Upper lobe of right lung (tissue), 1 donor: ENCODE results near the gene MPLKIP. TPM values are rescaled to one million over a fixed set of nuclear protein-coding genes. Genes with fewer than 3 reads are reported as not detected.
"Not testable (repeated sequence)": the region's sequence is repeated elsewhere in the genome, so short reads cannot be mapped to it uniquely, and the experiment has no call there.

Experiments used
- ATAC-seq: fragments of 200-7000 bp; cut with Tn5 transposase; one replicate; pipeline ENCODE4 v1.9.1; 2020; ENCODE audit warnings: mild to moderate bottlenecking, moderate library complexity
- DNase-seq: peaks from one replicate; pipeline ENCODE4 v3.0.0-alpha.2; 2020
- H3K27ac ChIP-seq: fragments of 200-600 bp; one replicate; pipeline ENCODE4 v1.8.0; 2022
- H3K27me3 ChIP-seq: fragments of 200-600 bp; one replicate; pipeline ENCODE4 v1.8.0; 2022; ENCODE audit warnings: mild to moderate bottlenecking
- H3K36me3 ChIP-seq: fragments of 200-600 bp; one replicate; pipeline ENCODE4 v1.8.0; 2022
- H3K4me1 ChIP-seq: fragments of 200-600 bp; one replicate; pipeline ENCODE4 v1.8.0; 2022
- H3K4me3 ChIP-seq: fragments of 200-600 bp; one replicate; pipeline ENCODE4 v1.8.0; 2022; ENCODE audit warnings: mild to moderate bottlenecking
- H3K9me3 ChIP-seq: fragments of 200-600 bp; one replicate; pipeline ENCODE4 v1.8.0; 2022
- CTCF ChIP-seq: fragments of 200-600 bp; IDR thresholded peaks from one replicate; pipeline ENCODE4 v1.8.0; 2022; ENCODE audit warnings: antibody characterized with exemption
- intact Hi-C: fragments of 100-400 bp; cut with DNase I; formaldehyde crosslinking; loops from one replicate; pipeline ENCODE4 v1.11.0; 2022
- long read RNA-seq: library from polyadenylated mRNA; unstranded; transcript quantifications from one replicate; pipeline ENCODE4 v2.0.0, GENCODE V29; 2021
- total RNA-seq: library from RNA; stranded (reverse); fragmentation: NEBNext Ultra II Directional; extraction: Animal tissue kit (Norgen Biotek cat#: 25700); gene quantifications from one replicate; pipeline ENCODE4 v1.2.1, GENCODE V29; 2021
- donor health status: DM: no; HTN: yes; CAD: no; lungs with severe emphysema.

The MPLKIP gene
- total RNA-seq: 29.7 TPM
- long read RNA-seq, full-length matches to known transcripts: 26 of 29 reads
- long read RNA-seq, partial matches to known transcripts: 0 of 29 reads
- long read RNA-seq, other reads (novel, unspliced or antisense): 3 of 29 reads

- Histone ChIP-seq H3K9me3 (no peaks in the 10 kb centered on the region), H3K27ac (peak within 1 kb of the TSS; percentile 92), H3K4me1 (peaks cover 29% of the 10 kb centered on the region), H3K4me3 (peak within 1 kb of the TSS; percentile 97), H3K27me3 (no peaks in the 10 kb centered on the region), H3K36me3 (peaks cover 4% of the 10 kb centered on the region)
- intact Hi-C loops: no loop called here
- ATAC-seq (peak; percentile 98), DNase-seq (peak; percentile 92)
- TF ChIP-seq CTCF: peak; percentile 94
These were observed at the start of gene MPLKIP, which contains the start of gene SUGCT for GRCh38 chr7:40134428-40135316. Gene MPLKIP (minus strand): TSS chr7:40134622. CDS start chr7:40134567, 55 bp downstream. Gene SUGCT (plus strand): TSS chr7:40135005.

DNA sequence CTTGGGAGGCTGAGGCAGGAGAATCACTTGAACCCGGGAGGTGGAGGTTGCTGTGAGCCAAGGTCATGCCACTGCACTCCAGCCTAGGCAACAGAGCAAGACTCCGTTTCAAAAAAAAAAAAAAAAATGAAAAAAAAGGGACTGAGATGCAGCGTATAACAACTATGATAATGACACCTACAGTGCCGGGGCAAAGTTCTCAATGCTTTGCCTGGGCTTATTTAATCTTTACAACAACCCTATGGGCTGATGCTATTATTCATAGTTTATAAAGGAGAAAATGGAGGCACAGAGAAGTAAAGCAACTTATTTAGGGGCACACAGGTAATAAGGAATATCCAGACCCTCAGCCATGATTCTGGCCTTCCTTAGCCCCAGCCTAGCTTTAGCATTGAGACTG, 48.0 kb upstream of the MPLKIP start:
- no peak overlapping the region for H3K4me3 ChIP-seq
- no peaks in the 10 kb centered on the region for H3K27me3 ChIP-seq
- no peaks in the 10 kb centered on the region for H3K36me3 ChIP-seq
- no peak for TF ChIP-seq CTCF
- no peaks in the 10 kb centered on the region for H3K9me3 ChIP-seq
- ATAC-seq: no peak
- no peak overlapping the region for H3K27ac ChIP-seq
- intact Hi-C loops: no loop called here
- no peaks in the 10 kb centered on the region for H3K4me1 ChIP-seq
- DNase-seq: no peak

- H3K27ac ChIP-seq: no peak overlapping the region
- no peaks in the 10 kb centered on the region for H3K4me1 ChIP-seq
- no peaks in the 10 kb centered on the region for H3K27me3 ChIP-seq
- intact Hi-C loops: no loop called here
- no peaks in the 10 kb centered on the region for H3K36me3 ChIP-seq
- H3K4me3 ChIP-seq: no peak overlapping the region
- DNase-seq (no peak), ATAC-seq (no peak)
- TF ChIP-seq CTCF: no peak
- H3K9me3 ChIP-seq: no peaks in the 10 kb centered on the region
These were observed 42.6 kb upstream of the MPLKIP start for GRCh38 chr7:40177071-40177470.

- H3K4me1 ChIP-seq: no peaks in the 10 kb centered on the region
- no peak overlapping the region for H3K4me3 ChIP-seq
- no peaks in the 10 kb centered on the region for H3K36me3 ChIP-seq
- intact Hi-C loops: no loop called here
- H3K27me3 ChIP-seq: no peaks in the 10 kb centered on the region
- H3K27ac ChIP-seq: no peak overlapping the region
- DNase-seq (no peak), ATAC-seq (no peak)
- no peaks in the 10 kb centered on the region for H3K9me3 ChIP-seq
- TF ChIP-seq CTCF: no peak
These were observed 41.5 kb upstream of the MPLKIP start for GRCh38 chr7:40175725-40176510.

GRCh38 chr7:40175256-40175655, 40.8 kb upstream of the MPLKIP start:
- H3K27me3 ChIP-seq, H3K4me3 ChIP-seq, H3K9me3 ChIP-seq, H3K4me1 ChIP-seq, ATAC-seq, DNase-seq, H3K27ac ChIP-seq, H3K36me3 ChIP-seq, intact Hi-C loops: not testable (repeated sequence)

DNA sequence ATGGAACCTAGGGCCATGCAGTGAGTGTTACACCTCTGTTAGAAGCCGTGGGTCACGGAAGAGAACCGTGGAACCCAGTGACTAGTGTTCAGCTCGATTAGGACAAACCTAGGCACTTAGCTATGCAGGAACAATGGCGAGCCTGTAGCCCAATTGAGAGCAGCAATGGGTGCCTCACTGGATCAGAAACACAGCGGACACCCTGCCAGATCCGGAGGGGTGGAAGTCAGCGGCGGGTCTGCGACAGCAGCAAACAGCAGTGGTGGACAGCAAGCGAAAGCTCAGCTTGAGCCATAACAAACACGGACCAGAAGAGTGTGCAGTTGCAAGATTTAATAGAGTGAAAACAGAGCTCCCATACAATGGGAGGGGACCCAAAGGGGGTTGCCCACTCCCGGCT, 38.7 kb upstream of the MPLKIP start:
- H3K4me3 ChIP-seq, DNase-seq, ATAC-seq, H3K4me1 ChIP-seq, H3K9me3 ChIP-seq, H3K27me3 ChIP-seq, intact Hi-C loops, H3K36me3 ChIP-seq, H3K27ac ChIP-seq: not testable (repeated sequence)

GRCh38 chr7:40168266-40168665, 33.8 kb upstream of the MPLKIP start:
- H3K27me3 ChIP-seq, DNase-seq, H3K9me3 ChIP-seq: not testable (repeated sequence)

More at GRCh38 chr7:40168266-40168665, 33.8 kb upstream of the MPLKIP start:
- H3K36me3 ChIP-seq, intact Hi-C loops, H3K4me3 ChIP-seq, H3K4me1 ChIP-seq, H3K27ac ChIP-seq, ATAC-seq: not testable (repeated sequence)
